ENCODE results near the gene DLG1.

The DLG1 gene

DNA sequence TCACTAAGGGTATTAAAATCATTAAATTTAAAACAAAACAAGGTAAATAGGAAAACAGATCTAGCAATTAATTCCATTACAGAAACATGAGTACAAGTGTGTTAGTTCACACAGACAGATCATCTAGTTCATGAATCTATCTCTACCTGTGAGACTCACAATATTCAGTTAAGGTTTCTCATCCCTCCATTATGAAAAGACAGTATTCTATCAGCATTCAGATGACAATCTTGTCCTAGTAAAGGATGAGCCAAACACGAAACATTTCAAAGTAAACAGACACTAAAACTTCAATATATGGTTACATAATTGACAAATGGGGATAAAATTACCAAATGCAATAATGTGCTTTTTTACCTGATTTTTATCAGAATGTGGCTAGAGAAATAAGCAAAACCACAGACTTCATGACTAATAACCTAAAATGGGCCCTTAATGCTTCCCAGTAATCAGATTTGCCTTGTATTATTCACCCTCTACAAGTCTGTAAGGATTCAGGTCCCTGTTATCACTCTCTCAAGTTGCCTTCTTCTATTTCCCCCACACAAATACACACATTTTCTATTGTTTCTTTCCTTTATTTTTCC lies 126.8 kb downstream of the DLG1 start:
- no peak for DNase-seq (ENCODE audit: low spot score)

DNA sequence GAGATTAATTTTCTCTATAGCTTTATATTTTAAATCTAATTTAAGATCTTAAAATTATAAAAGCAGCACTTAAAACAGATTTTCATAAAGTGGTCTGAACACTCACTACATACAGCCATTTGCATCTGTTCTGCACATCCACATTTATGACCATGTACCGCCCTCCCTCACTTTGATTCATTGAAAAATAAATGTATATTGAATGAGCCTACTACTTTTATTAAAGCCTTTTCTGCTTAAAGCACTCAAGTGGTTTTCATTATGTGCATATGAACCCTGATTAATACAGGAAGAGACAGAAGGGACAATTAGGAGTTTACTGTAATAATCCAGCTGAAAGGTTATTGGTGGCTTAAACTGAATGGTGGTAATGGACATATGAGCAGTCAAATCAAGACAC lies 129.4 kb downstream of the DLG1 start:
- no peak for DNase-seq (ENCODE audit: low spot score)

DNA sequence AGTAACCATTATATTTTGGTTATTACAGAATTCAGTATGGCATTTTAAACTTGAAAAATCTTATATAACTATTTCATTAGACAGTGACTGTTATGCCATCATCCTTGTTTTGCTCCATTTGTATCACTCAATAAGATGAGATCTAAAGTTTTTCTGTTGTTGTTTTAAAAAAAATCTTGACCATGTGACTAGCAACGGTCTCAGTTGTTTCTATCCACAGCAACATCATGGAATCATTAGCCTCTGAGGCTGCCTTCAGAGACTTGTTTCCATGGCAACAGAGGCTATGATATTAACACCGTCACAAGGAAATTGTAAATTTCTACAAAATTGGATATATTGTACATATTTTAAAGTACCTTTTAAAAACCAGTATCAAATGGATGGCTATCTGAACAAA lies 129.8 kb downstream of the DLG1 start:
- peak; percentile 53 for DNase-seq (ENCODE audit: low spot score)

DNA sequence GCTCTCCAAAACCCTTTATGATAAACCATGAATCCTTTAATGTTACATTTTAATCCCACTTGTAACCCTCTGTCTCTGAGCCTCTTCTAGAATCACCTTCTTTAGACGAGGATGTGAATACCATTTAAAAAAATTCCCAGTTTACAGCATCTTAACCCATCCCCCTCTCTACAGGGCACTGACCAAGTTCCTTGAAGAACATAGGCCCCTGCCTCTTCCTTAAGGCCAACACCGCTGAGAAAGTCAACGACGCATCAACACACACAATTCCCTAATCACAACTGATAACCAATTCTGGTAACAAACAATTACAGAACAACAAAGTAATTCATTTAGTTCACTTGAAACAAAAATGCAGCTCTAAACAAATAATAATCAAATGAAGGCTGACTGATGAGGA lies 130.3 kb downstream of the DLG1 start:
- DNase-seq (ENCODE audit: low spot score) = no peak

DNA sequence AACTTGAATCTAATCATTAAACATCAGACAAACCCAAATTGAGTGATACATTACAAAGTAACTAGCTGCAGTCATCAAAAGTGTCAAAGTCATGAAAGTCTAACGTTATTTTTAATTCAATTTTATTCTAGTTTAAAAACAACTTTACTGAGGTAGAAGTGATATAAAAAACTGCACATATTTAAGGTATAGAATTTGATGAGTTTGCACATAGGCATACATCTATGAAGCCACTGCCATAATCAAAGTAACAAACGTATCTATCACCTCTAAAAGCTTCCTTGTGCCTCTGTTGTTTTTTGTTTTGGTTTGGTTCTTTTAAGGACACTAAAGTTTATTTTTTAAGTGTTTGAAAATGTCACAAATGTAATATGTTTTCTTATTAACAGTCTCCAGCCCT lies 130.9 kb downstream of the DLG1 start:
- DNase-seq (ENCODE audit: low spot score) = no peak

DNA sequence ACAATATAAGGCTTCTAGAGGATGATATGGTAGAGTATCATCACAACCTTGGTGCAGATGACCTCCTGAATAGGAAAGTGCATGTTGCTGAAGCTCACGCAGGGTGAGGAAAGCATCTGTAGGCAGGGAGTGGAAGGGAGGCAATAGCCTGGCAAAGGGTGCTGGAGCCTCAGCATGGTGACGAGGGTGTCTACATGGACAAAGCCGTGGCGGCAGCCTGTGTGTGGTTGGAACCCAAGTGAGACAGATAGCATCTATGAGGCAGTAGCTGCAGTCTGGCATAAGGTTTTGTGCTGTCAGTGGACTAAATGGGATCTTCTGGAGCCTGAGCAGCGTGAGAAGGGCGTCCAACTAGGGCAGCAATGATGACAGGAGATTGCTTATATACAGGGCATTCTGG lies 132.5 kb downstream of the DLG1 start:
- no peak for DNase-seq (ENCODE audit: low spot score)

DNA sequence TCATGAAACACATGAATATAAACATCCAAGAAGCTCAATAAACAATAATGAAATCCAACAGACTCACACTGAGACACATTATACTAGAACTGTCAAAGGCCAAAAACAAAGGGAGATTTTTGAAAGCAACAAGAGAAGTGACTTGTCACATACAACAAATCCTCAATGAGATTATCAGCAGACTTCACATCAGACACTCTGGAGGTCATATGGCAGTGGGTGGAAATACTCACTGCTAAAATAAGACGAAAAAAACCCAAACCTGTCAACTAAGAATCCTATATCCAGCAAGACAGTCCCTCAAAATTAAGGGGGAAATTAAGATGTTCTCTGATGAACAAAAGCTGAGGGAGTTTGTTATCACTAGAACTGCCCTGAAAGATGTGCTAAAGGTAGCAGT lies 143.4 kb downstream of the DLG1 start:
- DNase-seq (ENCODE audit: low spot score) = no peak

DNA sequence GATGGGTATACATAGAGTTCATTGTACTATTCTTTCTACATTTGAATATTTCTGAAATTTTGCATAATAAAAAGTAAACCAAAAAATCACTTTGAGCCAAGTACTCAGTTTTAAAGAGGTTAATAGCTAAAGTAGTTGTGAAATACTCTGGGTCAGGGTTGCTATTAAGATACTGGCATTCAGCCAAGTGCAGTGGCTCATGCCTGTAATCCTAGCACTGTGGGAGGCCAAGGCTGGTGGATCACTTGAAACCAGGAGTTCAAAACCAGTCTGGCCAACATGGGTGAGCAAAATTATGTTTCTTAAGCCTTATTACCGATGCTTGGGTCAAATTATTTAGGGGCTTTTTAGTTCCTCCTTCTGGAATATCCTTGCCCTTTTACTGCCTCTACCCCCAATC lies 146.8 kb downstream of the DLG1 start:
- no peak for DNase-seq (ENCODE audit: low spot score)

DNA sequence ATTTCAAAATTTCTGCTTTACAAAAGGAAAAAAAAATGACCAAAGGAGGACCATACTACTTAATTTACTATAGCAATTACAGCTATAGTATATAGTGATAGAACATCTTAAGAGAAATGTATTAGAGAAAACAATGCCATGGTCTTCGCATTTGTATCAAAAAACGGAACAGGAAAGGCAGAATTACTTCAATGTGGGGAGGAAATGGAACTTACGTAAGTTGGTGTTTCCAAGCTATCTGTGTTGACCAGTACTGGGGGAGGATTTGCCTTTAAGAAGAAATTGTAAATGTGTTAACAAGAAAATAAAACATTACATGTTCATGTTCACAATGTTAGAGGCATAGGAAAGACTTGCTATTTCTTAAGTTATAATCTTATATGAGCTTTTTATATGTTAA lies 148.9 kb downstream of the DLG1 start:
- no peak for DNase-seq (ENCODE audit: low spot score)

DNA sequence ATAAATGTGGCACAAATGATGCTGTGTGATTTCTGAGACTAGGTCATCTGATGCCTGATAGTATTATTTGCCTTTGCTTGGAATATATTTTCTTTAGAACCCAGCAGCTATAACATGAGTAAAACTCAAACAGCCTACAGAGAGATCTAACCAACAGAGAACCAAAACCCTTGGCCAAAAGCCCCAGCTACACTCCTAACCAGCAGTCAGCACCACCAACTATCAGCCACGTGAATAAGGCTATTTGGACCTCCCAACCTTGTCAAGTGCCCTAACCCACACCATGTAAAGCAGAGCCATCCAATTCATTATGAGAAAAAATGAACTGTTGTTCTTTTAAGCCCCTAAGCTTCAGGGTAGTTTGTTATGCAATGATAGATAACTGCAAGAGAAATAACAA lies 154.2 kb downstream of the DLG1 start:
- no peak for DNase-seq (ENCODE audit: low spot score)

DNA sequence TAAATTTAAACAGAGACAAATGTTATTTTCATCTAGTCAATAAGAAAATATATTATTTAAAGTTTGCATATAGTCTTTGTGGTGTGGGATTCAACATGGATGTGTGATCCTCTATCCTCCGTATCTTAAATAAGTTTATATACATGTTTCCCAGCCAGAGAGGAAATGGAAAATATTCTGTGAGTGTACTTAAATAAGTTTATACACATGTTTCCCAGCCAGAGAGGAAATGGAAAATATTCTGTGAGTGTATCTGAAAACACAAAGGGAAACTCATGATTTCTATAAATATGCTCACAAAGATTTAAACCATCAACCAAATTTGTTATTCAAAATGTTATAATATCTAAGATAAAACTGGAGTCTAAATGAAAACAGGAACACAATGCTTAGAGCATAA lies 158.8 kb downstream of the DLG1 start:
- peak; percentile 20 for DNase-seq (ENCODE audit: low spot score)

DNA sequence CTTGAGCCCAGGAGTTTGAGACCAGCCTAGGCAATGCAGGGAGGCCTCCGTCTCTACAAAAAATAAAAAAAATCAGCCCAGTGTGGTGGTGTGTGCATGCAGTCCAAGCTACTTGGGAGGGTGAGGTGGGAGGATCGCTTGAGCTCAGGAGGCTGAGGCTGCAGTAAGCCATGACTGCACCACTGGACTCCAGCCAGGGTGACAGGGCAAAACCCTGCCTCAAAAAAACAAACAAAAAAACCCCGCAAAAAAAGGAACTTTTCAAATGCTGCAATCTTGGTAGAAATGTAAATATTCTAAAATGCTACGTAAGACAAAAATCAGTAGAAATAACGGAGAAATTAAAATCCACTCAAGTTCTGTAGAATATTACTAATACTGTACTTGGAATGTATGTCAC lies 160.7 kb downstream of the DLG1 start:
- no peak for DNase-seq (ENCODE audit: low spot score)

DNA sequence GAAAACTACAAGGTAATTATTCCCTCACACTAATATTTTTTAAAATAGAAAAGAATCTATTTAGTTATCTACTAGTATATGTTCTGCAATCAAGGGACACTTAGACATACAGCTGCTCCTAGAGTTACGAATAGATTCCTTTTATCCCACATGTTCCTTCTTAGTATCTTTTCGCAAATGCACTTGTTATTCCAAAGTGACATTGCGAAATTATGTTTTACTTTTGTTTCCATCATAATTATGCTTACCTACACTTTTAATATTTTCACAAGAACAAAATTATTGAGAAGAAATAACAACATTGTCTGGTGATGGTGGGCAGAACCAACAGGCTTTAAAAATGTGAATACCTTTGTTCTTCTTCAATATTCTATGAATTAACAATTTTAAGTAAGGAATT lies 161.7 kb downstream of the DLG1 start:
- no peak for DNase-seq (ENCODE audit: low spot score)

DNA sequence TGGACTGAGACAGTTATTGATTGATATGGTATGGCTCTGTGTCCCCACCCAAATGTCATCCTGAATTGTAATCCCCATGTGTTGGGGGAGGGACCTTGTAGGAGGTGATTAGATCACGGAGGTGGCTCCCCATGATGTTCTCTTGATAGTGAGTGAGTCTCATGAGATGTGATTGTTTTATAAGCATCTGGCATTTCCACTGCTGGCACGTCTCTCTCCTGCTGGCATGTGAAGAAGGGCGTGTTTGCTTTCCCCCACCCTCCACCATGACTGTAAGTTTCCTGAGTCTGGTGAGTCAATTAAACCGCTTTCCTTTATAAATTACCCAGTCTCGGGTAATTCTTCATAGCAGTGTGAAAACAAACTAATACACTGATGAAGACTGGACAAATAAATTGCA lies 163.2 kb downstream of the DLG1 start:
- DNase-seq (ENCODE audit: low spot score) = no peak

DNA sequence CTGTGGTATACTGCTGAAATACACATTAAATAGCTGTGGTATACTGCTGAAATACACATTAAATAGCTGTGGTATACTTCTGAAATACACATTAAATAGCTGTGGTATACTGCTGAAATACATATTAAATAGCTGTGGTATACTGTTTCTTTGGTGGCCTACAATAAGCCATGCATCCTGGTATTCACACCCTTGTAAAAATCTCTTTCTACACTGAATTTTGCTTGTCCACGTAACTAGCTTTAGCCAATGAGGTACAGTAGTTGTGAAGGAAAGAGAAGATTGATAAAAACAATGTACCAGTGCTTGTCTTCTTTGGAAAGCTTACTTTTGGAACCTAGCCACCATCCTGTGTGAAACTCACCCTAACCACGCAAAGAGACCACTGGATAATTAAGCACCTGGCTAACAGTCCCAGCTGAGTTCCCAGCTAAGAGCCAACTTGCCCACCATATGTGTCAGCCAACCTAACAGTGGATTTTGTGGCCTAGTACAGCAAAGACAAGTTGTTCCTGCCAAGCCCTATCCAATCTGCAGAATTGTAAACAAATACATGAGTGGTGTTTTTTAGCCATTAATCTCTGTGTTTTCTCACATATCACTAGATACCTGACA lies 165.4 kb downstream of the DLG1 start:
- no peak for DNase-seq (ENCODE audit: low spot score)

DNA sequence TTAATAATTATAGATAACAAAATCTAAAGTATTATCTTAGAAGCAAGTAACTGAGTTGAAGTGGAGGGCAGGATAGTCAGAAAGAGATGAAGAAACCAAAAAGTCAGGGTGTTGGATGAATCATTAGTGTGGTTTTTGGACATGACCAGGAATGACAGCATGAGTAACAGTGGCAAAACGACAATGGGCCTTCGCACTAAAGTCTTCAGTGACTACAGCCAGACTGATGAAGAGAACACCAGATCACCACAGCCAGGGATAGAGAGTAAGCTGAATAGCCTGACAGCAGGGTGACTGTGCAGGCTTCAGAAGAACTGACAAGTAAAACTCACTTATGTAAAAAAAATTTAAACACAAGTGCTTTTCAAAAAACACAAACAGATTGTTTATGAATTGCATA lies 172.8 kb downstream of the DLG1 start:
- DNase-seq (ENCODE audit: low spot score) = no peak

DNA sequence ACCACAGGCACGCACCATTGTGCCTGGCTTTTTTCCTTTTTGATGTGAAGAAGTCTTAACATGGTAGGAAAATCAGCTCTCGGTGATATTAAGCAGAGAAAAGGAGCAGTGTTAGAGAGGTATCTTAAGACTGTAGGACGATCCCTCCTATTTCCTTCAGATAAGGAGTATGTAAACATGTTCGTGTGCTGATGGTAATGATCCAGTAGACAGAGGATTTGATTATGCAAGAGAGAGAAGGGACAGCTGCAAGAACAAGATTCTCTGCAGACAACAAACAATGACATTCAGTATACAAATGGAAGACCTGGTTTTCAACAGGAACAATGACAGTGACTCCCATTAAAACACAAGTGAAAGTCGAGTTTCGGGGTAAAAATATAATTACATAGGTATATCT lies 173.7 kb downstream of the DLG1 start:
- no peak for DNase-seq (ENCODE audit: low spot score)

DNA sequence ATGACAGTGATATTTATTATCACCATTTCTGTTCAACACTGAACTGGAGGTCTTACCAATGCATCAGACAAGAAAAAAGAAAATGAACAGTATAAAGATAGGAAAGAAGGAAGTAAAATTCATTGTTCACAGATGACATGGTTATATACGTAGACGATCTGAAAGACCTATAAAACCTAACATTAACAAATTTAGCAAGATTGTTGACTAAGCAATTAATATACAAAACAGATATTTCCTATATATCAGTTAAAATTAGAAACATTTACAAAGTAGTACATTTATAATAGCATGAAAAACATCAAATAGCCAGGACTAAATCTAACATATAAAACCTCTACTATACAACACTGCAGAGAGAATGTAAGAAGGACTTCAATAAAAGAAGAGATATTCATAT lies 176.0 kb downstream of the DLG1 start:
- no peak for DNase-seq (ENCODE audit: low spot score)

DNA sequence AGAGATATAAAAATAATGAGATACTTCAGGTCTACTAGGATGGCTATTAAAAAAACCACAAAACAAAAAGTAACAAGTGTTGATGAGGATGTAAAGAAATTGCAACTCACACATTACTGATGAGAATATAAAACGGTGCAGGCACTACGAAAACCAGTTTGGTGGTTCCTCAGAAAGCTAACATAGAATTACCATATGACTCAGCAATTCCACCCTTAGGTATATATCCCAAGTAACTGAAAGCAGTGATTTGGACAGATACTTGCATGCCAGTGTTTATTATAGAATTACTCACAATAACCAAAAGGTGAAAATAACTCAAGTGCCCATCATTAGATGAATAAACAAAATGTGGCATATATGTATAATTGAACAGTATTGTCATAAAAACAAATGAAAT lies 181.3 kb downstream of the DLG1 start:
- no peak for DNase-seq (ENCODE audit: low spot score)

DNA sequence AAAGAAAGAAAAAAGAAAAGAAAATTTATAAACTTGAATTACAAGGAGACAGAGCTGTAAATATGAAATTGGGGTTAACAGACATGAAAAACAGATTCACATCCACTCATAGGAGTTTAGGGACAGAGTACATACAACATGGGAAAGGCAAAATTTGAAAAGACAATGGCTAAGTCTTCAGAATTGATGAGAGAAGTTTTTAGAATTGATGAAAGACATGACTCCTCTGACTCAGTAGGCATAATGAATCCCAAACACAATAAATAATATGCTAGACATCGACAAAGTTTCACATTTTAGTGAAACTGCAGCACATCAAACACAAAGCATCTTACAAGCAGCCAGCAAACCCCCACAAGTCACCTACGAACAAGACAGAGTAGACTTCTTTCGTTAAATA lies 184.4 kb downstream of the DLG1 start:
- no peak for DNase-seq (ENCODE audit: low spot score)

DNA sequence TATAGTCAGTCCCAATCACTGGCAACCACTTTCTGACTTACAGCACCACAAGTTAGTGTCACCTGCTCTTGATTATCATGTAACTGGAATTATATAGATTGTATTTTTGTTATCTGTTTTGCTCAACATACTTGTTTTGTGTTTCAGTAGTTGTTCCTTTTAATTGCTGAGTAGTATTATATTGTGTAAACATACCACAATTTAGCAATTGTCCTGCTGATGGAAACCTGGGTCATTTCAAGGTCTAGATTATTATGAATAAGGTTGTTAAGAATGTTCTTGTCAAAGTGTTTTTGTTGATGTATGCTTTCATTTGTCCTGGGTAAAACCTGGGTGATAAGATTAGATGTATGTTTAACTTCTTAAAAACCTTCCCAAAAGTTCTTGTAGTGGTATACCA lies 186.7 kb downstream of the DLG1 start:
- DNase-seq (ENCODE audit: low spot score) = no peak

DNA sequence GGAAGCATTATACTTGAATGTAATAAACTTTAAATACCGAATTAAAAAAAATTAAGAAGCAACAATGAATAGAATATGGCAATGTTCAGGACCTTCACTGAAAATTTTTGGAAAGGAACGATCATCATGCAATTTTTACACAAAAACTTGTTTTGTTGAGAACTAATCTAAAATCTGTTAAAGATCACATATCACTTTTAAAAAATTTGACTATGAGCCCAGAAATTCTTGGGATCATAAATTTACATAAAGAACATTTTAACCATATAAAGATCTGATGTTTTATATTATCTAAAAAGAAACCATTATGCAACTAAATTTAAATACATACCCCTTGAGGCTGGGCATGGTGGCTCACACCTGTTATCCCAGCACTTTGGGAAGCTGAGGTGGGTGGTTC lies 192.6 kb downstream of the DLG1 start:
- no peak for DNase-seq (ENCODE audit: low spot score)

DNA sequence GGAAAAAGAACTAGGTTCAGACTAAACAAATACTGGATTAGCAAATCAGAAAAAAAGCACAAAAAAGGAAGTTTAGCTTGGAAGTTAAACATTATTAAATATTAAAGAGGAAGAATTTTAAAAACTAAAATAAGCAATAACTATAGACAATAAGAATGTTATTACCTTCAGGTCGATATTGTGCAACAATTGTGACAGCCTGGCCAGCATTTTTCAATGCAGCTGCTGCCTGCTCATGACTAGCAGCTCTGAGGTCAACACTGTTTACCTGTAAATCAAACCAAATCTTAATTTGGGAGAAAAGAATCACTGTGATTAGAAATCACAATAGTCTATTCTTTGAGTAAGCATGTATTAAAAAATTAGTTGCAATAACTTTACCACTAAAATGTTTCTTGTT lies 193.7 kb downstream of the DLG1 start:
- DNase-seq (ENCODE audit: low spot score) = no peak

DNA sequence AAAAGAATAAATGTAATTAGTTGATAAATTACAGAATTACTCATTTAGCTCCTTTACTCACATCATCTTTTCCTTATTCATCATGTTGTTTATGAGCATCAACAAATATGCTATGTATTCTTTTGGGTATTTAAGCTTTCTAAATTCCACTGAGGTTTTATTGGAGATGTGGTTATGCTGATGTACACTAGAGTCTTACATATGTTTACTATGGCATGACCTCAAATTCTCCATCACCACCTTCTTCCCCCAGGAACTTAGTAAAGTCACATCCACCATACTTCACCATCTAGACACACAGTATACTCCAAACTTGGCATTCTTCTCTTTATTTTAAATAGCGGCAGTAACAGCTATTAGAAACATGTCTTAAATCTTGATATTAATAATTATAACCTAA lies 194.6 kb downstream of the DLG1 start:
- DNase-seq (ENCODE audit: low spot score) = no peak

DNA sequence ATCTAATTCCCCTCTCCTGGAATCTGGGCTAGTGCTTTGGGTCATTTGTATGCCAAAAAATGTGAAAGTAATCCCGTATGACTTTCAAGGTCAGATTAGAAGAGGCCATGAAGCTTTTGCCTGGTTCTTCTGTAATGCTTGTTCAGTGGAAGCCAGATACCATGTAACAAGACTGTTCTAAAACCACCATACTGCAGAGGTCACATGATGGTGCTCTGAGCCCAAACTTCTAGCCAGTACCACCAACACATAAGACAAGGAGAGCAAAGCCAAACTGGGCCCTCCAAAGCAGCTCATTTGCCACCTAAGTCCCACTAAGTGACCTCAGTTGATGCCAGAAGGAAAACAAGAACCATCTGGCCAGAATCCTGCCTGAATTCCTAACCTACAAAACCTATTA lies 204.5 kb downstream of the DLG1 start:
- DNase-seq (ENCODE audit: low spot score) = no peak
